ENCODE data around the gene EHD4.
A peak's percentile ranks its signal among the peaks of the same experiment; 100 is the strongest.

The EHD4 gene

GRCh38 chr15:41943543-41944312, 28.6 kb downstream of the EHD4 start:
- Histone ChIP-seq H3K36me3 (ENCODE audit: control insufficient read depth, insufficient read depth, low read length) (peaks cover 43% of the 10 kb centered on the region), H3K4me1 (ENCODE audit: control insufficient read depth, insufficient read depth, low read length) (peaks cover 7% of the 10 kb centered on the region), H3K27ac (ENCODE audit: low read depth, low read length) (peak overlapping the region; percentile 42), H3K27me3 (ENCODE audit: control insufficient read depth, insufficient read depth, low read length) (no peaks in the 10 kb centered on the region), H3K4me3 (ENCODE audit: low read depth, low read length) (no peak overlapping the region), H3K9ac (ENCODE audit: low read depth, low read length) (0 out of 2 replicates have a peak overlapping the region, but pooled peaks have one; percentile 14), H3K9me3 (ENCODE audit: control insufficient read depth, insufficient read depth, low read length) (no peaks in the 10 kb centered on the region)

DNA sequence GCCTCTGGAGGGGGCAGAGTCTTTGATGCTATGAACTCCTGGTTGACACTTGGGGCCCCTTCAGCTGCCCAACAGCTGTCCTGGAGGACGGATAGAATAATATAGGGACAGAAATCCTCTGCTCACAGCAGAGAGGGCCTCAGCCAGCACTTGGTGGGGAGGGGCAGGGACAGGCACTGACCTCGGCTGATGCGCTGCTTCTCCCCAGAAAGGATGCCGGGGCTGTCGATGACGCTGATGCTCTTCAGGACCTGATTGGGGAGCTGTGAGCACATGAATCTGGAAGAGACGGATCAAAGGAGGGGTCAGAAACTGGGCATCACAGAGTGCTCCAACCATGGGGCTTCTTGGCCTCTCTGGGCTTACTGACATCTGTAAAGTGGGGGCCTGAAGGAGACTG, 29.5 kb downstream of the EHD4 start:
- peaks cover 7% of the 10 kb centered on the region for H3K4me1 ChIP-seq (ENCODE audit: control insufficient read depth, insufficient read depth, low read length)

GRCh38 chr15:41941644-41942415, 30.5 kb downstream of the EHD4 start:
- Histone ChIP-seq H3K36me3 (ENCODE audit: control insufficient read depth, insufficient read depth, low read length) (peaks cover 54% of the 10 kb centered on the region), H3K27ac (ENCODE audit: low read depth, low read length) (peak overlapping the region; percentile 47), H3K4me3 (ENCODE audit: low read depth, low read length) (no peak overlapping the region), H3K27me3 (ENCODE audit: control insufficient read depth, insufficient read depth, low read length) (no peaks in the 10 kb centered on the region), H3K9me3 (ENCODE audit: control insufficient read depth, insufficient read depth, low read length) (no peaks in the 10 kb centered on the region), H3K9ac (ENCODE audit: low read depth, low read length) (no peak overlapping the region), H3K4me1 (ENCODE audit: control insufficient read depth, insufficient read depth, low read length) (peaks cover 7% of the 10 kb centered on the region)

More for the DNA sequence above, 29.5 kb downstream of the EHD4 start:
- Histone ChIP-seq H3K9me3 (ENCODE audit: control insufficient read depth, insufficient read depth, low read length) (no peaks in the 10 kb centered on the region), H3K36me3 (ENCODE audit: control insufficient read depth, insufficient read depth, low read length) (peaks cover 46% of the 10 kb centered on the region), H3K4me3 (ENCODE audit: low read depth, low read length) (no peak overlapping the region), H3K9ac (ENCODE audit: low read depth, low read length) (no peak overlapping the region), H3K27me3 (ENCODE audit: control insufficient read depth, insufficient read depth, low read length) (no peaks in the 10 kb centered on the region), H3K27ac (ENCODE audit: low read depth, low read length) (no peak overlapping the region)

- no peak overlapping the region for H3K27ac ChIP-seq (ENCODE audit: low read depth, low read length)
- H3K9me3 ChIP-seq (ENCODE audit: control insufficient read depth, insufficient read depth, low read length), result no peaks in the 10 kb centered on the region
- H3K36me3 ChIP-seq (ENCODE audit: control insufficient read depth, insufficient read depth, low read length), result peaks cover 47% of the 10 kb centered on the region
- H3K4me1 ChIP-seq (ENCODE audit: control insufficient read depth, insufficient read depth, low read length), result peaks cover 7% of the 10 kb centered on the region
- no peaks in the 10 kb centered on the region for H3K27me3 ChIP-seq (ENCODE audit: control insufficient read depth, insufficient read depth, low read length)
- H3K9ac ChIP-seq (ENCODE audit: low read depth, low read length), result no peak overlapping the region
- H3K4me3 ChIP-seq (ENCODE audit: low read depth, low read length), result no peak overlapping the region
Observed at GRCh38 chr15:41940441-41940857, 31.9 kb downstream of the EHD4 start.

DNA sequence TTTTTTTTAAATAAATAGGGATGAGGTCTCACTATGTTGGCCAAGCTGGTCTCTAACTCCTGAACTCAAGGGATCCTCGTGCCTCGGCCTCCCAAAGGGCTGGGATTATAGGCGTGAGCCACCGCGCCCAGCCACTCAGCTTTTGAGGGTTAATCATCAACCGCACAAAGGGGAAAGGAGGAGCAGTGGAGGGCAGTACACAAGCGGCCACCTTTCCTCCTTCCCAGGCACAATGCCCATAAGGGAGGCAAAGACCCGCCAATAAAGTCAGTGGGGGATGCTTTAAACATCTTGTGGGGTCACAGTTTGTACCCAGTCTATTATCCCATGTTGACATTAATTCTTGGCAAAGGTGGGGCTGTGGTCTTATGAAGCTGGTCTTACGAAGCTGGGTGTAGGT, 32.4 kb downstream of the EHD4 start:
- Histone ChIP-seq H3K9me3 (ENCODE audit: control insufficient read depth, insufficient read depth, low read length) (no peaks in the 10 kb centered on the region), H3K27ac (ENCODE audit: low read depth, low read length) (no peak overlapping the region), H3K4me1 (ENCODE audit: control insufficient read depth, insufficient read depth, low read length) (peaks cover 10% of the 10 kb centered on the region), H3K36me3 (ENCODE audit: control insufficient read depth, insufficient read depth, low read length) (peaks cover 46% of the 10 kb centered on the region), H3K27me3 (ENCODE audit: control insufficient read depth, insufficient read depth, low read length) (no peaks in the 10 kb centered on the region), H3K9ac (ENCODE audit: low read depth, low read length) (no peak overlapping the region), H3K4me3 (ENCODE audit: low read depth, low read length) (no peak overlapping the region)

DNA sequence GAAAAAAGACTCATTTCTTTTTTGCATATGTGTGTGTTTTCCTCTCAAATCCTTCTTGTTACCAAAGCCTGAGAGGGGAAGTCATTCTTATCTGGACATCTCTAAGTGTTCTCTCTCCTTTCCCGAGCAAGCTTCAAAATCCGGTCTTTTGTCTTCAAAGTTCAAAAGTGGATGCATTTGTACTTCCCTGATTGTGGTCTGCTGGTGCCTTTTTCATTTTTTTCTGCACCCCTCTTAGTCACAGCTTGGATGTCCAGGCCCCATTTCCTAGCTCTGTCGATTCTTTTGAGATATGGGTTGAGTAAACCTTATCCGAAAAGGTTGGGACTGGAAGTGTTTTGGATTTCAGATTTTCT, 34.8 kb downstream of the EHD4 start:
- Histone ChIP-seq H3K9ac (ENCODE audit: low read depth, low read length) (no peak overlapping the region), H3K4me3 (ENCODE audit: low read depth, low read length) (no peak overlapping the region), H3K4me1 (ENCODE audit: control insufficient read depth, insufficient read depth, low read length) (peaks cover 27% of the 10 kb centered on the region), H3K27me3 (ENCODE audit: control insufficient read depth, insufficient read depth, low read length) (no peaks in the 10 kb centered on the region), H3K27ac (ENCODE audit: low read depth, low read length) (no peak overlapping the region), H3K36me3 (ENCODE audit: control insufficient read depth, insufficient read depth, low read length) (peaks cover 39% of the 10 kb centered on the region), H3K9me3 (ENCODE audit: control insufficient read depth, insufficient read depth, low read length) (no peaks in the 10 kb centered on the region)

DNA sequence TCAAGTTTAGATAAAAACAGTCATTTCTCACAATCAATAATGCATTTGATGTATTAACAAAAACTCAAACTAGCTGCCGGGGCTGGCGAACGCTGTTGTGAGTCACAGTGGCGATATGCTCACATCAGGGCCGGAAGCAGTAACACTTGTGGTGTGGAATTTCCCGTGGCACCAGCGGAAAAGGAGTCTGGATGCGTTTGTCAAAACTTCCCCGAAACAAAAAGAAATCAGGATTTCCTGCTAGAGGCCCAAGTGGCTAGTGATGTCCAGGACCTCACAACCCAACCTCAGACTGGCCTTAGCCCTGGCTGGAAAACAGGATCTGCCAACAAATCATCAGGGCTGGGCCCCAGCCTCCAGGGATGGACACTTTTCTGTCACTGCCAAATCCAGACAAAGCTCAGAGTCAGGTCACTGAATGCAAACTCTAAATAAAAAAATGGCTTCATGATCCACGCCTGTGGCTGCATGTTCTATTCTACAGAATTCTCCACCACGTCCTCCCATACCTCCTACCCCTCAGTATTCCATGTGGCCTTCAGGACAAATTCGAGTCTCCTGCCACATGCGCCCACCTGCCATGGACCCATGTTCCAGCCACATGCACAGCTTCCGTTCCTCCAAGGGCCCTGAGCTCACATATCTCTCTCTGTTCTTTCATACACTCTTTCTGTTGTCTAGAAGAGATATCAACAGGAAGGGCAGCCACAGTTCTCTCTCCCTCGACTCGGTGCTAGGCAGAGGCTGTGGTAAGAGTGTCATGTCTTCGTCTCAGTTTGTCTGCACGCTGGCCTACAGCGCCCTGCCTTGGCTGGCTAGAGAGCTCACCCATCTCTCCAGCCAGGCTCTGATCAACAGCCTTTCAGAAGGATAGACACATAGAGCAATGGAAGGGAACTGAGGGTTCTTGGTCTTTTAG, 35.4 kb downstream of the EHD4 start:
- Histone ChIP-seq H3K36me3 (ENCODE audit: control insufficient read depth, insufficient read depth, low read length) (peaks cover 35% of the 10 kb centered on the region), H3K4me1 (ENCODE audit: control insufficient read depth, insufficient read depth, low read length) (peaks cover 27% of the 10 kb centered on the region), H3K9me3 (ENCODE audit: control insufficient read depth, insufficient read depth, low read length) (no peaks in the 10 kb centered on the region), H3K27ac (ENCODE audit: low read depth, low read length) (no peak overlapping the region), H3K27me3 (ENCODE audit: control insufficient read depth, insufficient read depth, low read length) (no peaks in the 10 kb centered on the region), H3K4me3 (ENCODE audit: low read depth, low read length) (no peak overlapping the region), H3K9ac (ENCODE audit: low read depth, low read length) (no peak overlapping the region)

GRCh38 chr15:41936155-41936554, 36.2 kb downstream of the EHD4 start:
- Histone ChIP-seq H3K9ac (ENCODE audit: low read depth, low read length) (no peak overlapping the region), H3K4me3 (ENCODE audit: low read depth, low read length) (no peak overlapping the region), H3K27me3 (ENCODE audit: control insufficient read depth, insufficient read depth, low read length) (no peaks in the 10 kb centered on the region), H3K27ac (ENCODE audit: low read depth, low read length) (no peak overlapping the region), H3K9me3 (ENCODE audit: control insufficient read depth, insufficient read depth, low read length) (no peaks in the 10 kb centered on the region), H3K4me1 (ENCODE audit: control insufficient read depth, insufficient read depth, low read length) (peaks cover 23% of the 10 kb centered on the region), H3K36me3 (ENCODE audit: control insufficient read depth, insufficient read depth, low read length) (peaks cover 30% of the 10 kb centered on the region)

GRCh38 chr15:41935566-41936020, 36.8 kb downstream of the EHD4 start:
- H3K9me3 ChIP-seq (ENCODE audit: control insufficient read depth, insufficient read depth, low read length), result no peaks in the 10 kb centered on the region
- H3K27ac ChIP-seq (ENCODE audit: low read depth, low read length), result no peak overlapping the region
- peaks cover 23% of the 10 kb centered on the region for H3K4me1 ChIP-seq (ENCODE audit: control insufficient read depth, insufficient read depth, low read length)
- H3K9ac ChIP-seq (ENCODE audit: low read depth, low read length), result no peak overlapping the region
- peaks cover 24% of the 10 kb centered on the region for H3K36me3 ChIP-seq (ENCODE audit: control insufficient read depth, insufficient read depth, low read length)
- H3K27me3 ChIP-seq (ENCODE audit: control insufficient read depth, insufficient read depth, low read length), result no peaks in the 10 kb centered on the region
- H3K4me3 ChIP-seq (ENCODE audit: low read depth, low read length), result no peak overlapping the region

- no peak overlapping the region for H3K9ac ChIP-seq (ENCODE audit: low read depth, low read length)
- no peak overlapping the region for H3K27ac ChIP-seq (ENCODE audit: low read depth, low read length)
- H3K27me3 ChIP-seq (ENCODE audit: control insufficient read depth, insufficient read depth, low read length), result no peaks in the 10 kb centered on the region
- peaks cover 16% of the 10 kb centered on the region for H3K36me3 ChIP-seq (ENCODE audit: control insufficient read depth, insufficient read depth, low read length)
- no peaks in the 10 kb centered on the region for H3K9me3 ChIP-seq (ENCODE audit: control insufficient read depth, insufficient read depth, low read length)
- no peak overlapping the region for H3K4me3 ChIP-seq (ENCODE audit: low read depth, low read length)
- peaks cover 23% of the 10 kb centered on the region for H3K4me1 ChIP-seq (ENCODE audit: control insufficient read depth, insufficient read depth, low read length)
Observed at GRCh38 chr15:41934843-41935242, 37.5 kb downstream of the EHD4 start.
